ENCODE measurements around the gene LIG1.

GRCh38 chr19:48147597-48148175, 22.5 kb downstream of the LIG1 start:
- TF ChIP-seq ZNF549 (tag by site-specific recombination; IDR thresholded peaks at IDR 0.05) (no peak), TCF7L2 (IDR thresholded peaks at IDR 0.05; ENCODE audit: borderline replicate concordance, low read depth, low read length) (no peak)
- TF ChIP-seq, protein P1, sequence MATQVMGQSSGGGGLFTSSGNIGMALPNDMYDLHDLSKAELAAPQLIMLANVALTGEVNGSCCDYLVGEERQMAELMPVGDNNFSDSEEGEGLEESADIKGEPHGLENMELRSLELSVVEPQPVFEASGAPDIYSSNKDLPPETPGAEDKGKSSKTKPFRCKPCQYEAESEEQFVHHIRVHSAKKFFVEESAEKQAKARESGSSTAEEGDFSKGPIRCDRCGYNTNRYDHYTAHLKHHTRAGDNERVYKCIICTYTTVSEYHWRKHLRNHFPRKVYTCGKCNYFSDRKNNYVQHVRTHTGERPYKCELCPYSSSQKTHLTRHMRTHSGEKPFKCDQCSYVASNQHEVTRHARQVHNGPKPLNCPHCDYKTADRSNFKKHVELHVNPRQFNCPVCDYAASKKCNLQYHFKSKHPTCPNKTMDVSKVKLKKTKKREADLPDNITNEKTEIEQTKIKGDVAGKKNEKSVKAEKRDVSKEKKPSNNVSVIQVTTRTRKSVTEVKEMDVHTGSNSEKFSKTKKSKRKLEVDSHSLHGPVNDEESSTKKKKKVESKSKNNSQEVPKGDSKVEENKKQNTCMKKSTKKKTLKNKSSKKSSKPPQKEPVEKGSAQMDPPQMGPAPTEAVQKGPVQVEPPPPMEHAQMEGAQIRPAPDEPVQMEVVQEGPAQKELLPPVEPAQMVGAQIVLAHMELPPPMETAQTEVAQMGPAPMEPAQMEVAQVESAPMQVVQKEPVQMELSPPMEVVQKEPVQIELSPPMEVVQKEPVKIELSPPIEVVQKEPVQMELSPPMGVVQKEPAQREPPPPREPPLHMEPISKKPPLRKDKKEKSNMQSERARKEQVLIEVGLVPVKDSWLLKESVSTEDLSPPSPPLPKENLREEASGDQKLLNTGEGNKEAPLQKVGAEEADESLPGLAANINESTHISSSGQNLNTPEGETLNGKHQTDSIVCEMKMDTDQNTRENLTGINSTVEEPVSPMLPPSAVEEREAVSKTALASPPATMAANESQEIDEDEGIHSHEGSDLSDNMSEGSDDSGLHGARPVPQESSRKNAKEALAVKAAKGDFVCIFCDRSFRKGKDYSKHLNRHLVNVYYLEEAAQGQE (tag by site-specific recombination; IDR thresholded peaks at IDR 0.05), result no peak
- TF ChIP-seq, protein P2, sequence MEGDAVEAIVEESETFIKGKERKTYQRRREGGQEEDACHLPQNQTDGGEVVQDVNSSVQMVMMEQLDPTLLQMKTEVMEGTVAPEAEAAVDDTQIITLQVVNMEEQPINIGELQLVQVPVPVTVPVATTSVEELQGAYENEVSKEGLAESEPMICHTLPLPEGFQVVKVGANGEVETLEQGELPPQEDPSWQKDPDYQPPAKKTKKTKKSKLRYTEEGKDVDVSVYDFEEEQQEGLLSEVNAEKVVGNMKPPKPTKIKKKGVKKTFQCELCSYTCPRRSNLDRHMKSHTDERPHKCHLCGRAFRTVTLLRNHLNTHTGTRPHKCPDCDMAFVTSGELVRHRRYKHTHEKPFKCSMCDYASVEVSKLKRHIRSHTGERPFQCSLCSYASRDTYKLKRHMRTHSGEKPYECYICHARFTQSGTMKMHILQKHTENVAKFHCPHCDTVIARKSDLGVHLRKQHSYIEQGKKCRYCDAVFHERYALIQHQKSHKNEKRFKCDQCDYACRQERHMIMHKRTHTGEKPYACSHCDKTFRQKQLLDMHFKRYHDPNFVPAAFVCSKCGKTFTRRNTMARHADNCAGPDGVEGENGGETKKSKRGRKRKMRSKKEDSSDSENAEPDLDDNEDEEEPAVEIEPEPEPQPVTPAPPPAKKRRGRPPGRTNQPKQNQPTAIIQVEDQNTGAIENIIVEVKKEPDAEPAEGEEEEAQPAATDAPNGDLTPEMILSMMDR (tag by site-specific recombination; IDR thresholded peaks at IDR 0.05), result no peak
